ENCODE results near the gene ATP1B2.
"Not testable (repeated sequence)": the region's sequence is repeated elsewhere in the genome, so short reads cannot be mapped to it uniquely, and the experiment has no call there.

ATP1B2 gene, protein sequence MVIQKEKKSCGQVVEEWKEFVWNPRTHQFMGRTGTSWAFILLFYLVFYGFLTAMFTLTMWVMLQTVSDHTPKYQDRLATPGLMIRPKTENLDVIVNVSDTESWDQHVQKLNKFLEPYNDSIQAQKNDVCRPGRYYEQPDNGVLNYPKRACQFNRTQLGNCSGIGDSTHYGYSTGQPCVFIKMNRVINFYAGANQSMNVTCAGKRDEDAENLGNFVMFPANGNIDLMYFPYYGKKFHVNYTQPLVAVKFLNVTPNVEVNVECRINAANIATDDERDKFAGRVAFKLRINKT

DNA sequence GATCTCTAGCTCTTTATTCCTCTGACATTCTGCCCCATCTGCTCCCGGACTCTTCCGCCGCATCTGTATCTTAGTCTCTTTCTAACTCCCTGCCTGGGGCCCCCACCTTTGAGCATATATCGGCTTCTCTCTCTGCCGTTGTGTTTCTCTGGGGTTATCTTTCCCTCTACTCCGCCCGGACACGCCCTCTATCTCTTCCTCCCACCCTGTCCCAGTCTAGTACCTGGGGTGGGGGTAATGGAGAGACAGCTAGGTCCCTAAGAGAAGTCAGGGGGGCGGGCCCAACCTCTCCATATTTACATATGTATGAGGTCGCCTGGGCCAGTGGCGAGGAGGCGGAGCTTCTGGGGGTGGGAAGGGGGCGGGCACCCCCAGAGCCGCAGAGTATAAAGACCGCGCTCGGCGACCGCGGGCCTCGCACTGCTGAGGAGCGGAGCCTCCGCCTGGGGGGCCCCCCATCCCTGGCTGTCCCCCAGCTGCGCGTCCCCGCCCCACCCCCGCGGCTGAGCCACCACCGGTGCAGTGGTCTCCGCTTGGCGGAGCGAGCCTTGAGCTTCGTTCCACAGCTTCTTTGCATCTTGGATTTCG is at the start of gene ATP1B2:
Gene ATP1B2 (plus strand): TSS at position 418 of the 588 bp plus-strand sequence. CDS start 593 bp downstream, outside the sequence.
- no peak for FAIRE-seq
- DNase-seq (ENCODE audit: low spot score), result peak; percentile 58

DNA sequence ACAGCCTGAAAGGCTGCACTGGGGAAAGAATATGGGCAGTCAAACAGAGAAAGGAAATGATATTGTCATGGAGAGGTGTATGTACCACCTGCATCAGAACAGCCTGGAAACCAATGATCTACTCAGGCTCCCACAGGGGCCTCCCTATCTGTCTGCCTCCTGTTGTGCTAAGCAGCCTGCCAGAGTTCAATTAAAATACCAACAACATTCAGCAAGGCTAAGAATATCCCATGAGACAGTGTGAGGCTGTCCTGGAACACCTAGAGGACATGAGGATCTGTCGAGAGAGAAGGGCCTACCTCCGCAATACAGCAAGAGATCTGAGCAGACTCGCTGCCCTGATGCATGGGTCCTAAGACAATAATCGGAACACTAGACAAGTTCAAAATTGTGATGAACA is 44.4 kb upstream of the ATP1B2 start:
- DNase-seq (ENCODE audit: low spot score), result no peak
- no peak for FAIRE-seq

DNA sequence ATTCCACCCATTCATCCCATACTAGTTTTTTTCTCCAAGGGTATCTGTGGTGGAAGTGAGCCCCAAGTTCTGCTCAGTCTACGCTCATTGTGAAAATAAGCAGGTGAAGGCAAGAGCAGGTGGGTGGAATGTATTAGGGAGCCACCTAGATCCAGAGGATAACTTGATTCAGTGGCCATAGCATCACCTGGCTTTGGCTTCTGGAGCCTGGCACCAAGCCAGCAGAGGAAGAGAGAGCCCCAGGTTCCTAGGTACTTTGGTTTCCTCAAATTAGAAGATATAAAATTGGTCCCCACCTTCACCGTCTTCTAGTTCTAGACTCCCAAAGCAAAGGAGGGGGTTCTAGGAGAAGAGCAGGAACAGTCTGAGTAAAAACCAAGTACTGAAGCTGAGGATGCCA is 40.1 kb upstream of the ATP1B2 start:
- FAIRE-seq (no peak), DNase-seq (ENCODE audit: low spot score) (no peak)

DNA sequence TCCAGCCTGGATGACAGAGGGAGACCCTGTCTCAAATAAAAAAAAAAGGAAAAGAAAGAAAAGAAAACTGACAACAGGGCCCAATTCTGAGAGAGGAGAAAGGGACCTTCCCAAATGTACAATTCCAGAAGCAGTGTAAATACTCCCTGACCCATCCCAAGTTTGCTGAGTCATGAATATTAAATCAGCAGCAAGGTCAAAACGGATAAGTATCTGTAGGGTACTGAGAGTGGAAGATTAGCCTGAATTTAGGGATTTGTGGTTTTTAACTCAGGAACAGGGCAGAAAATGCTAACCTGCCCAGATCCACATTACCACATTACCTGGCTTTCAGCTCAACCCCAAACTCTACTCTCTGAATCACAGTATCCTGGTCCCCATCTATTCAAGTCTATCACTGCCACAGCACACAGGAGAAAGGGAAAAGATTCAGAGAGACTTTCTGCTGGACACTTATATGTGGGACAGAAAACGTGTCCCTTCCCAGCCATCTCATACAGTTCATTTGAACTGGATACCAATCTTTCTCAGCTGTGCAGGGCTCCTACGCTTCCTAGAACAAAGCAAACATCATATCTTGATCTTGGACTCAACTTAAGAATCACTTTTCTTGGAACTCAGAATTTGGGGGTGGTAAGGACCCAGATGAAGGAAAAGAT is 39.0 kb upstream of the ATP1B2 start:
- DNase-seq (ENCODE audit: low spot score), result no peak
- FAIRE-seq, result no peak

DNA sequence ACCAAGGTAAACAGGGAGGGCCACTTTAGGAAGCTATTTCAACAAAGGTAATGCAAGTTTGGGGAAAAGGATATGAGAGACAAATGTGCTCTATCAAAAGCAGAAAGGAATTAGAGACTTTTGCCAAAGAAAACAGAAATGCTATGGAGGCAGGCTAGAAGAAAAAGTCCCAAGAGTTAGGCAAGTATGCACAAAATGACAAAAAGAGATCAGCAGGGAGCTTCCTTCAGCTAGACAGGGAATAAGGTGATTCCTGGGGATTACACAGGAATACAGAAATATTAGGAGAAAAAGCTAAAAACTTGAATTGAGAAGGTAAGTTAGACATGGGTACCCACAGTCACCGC is 38.5 kb upstream of the ATP1B2 start:
- DNase-seq (ENCODE audit: low spot score), result no peak
- FAIRE-seq, result no peak

DNA sequence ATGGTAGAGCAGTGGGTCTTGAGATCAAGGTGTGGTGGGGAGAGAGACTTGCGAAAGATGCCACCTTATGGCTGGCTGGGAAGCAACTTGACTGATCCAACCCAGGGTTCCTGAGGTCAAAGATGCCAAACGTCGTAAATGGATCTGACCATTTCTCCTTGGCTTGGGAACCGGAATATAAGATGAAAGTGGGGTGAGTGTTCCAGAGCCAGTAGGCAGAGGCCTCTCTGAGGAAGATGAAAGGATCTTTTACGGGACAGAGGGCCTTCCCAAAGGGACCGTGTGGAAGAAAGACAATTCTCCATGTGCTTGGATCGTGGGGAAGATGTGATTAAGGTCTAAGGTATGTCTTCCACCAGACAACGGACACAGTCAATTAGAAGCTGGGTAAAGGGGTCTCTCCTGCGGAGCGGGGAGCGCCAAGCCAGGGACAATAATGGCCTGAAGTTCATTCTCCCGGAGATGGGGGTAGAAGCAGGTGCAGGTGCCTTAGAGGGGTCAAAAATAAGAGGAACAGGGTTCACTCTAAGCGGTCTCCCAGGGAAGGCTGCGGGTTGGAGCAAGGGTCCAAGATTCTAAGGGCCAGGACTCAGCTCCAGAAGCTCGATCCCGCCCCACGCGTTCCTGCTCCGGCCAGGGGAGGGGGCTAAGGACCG is 36.8 kb upstream of the ATP1B2 start:
- no peak for FAIRE-seq
- no peak for DNase-seq (ENCODE audit: low spot score)

DNA sequence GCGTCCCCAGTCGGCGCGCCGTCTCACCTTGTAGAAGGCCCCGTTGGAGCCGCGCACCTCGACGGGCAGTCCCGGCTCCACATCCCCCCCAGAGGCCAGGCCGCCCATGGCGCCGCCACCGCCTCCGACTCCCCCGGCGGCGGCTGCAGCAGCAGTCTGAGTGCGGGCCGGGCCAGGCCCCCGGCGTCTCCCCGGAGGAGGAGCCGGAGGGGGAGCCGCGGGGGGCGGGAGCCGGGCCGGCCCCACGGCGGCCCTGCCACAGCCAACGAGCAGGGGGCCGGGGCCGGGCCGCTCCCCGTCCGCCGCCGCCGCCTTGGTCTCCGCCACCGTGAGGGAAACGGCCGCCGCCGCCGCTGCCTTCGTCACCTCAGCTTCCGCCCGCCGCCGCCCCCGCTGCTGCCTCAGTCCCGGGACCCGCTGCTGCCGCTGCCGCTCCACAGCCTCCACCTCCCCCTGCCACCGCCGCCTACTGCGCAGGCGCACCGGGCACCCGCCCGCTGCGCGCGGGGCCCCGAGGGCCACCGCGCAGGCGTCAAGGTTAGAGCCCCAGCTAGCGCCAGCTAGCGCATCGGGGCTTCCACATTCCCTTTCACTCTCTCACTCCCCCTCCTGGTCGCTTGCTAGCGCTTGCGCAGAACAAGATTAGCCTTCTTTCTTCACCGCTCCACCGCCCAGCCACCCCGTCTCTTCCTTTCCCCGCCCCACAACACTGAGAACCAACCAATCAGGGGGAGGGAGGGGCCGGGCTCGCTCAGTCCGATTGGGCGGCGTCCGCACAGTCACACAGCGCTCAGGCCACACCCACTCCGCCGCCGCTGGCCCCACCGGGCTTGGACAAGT is 36.1 kb upstream of the ATP1B2 start, which contains the start of gene FXR2:
Gene FXR2 (minus strand): TSS at position 473 of the 840 bp plus-strand sequence. CDS start 365 bp downstream, at position 108.
- DNase-seq (ENCODE audit: low spot score), result peak; percentile 97
- no peak for FAIRE-seq

DNA sequence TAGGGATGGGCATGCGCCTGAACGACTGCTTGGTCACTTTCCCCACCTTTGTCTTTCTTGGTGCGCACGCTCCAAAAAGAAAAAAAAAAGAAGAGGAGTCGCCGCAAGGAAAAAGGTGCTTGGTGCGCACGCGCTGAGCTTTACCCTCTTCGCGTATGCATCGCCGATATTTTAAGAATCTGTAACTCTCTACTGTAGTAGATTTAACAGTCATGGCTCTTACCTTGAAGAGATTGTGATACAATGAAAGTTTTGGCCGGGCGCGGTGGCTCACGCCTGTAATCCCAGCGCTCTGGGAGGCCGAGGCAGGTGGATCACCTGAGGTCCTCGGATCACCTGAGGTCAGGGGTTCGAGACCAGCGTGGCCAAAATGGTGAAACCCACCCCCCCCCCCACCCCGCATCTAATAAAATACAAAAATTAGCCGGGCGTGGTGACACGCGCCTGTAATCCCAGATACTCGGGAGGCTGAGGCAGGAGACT is 35.4 kb upstream of the ATP1B2 start:
- DNase-seq (ENCODE audit: low spot score) (no peak), FAIRE-seq (no peak)

DNA sequence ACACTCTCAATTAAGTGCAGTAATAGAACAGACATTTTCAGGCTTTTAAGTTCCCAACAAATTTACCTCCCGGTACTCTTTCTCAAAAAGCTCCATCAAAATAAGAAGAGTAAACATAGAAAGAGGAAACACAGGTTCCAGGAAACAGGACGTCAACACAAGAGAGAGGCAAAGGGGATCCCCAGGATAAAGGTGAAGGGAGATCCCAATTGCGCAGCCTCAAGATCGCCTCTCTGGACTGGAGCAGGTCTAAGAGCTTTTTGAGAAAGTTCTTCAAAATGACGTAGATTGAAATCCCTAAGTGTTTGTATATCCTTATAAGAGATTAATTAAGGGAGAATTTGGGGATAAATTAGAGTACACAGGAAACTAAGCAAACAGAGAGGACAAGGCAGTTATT is 32.1 kb upstream of the ATP1B2 start:
- FAIRE-seq (no peak), DNase-seq (ENCODE audit: low spot score) (no peak)

DNA sequence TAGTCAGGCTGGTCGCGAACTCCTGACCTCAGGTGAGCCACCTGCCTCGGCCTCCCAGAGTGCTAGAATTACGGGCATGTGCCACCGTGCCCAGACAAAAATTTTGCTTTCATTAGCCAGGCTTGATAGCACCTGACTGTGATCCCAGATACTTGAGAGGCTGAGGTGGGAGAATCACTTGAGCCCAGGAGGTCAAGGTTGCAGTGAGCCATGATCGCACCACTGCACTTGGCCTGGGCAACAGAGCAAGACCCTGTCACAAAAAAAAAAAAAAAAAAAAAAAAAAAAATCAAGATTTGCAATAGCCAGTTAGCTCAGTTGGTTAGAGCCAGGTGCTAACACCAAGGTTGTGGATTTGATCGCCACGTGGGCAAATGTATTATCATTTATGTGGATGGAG is 29.9 kb upstream of the ATP1B2 start:
- FAIRE-seq (no peak), DNase-seq (ENCODE audit: low spot score) (no peak)

DNA sequence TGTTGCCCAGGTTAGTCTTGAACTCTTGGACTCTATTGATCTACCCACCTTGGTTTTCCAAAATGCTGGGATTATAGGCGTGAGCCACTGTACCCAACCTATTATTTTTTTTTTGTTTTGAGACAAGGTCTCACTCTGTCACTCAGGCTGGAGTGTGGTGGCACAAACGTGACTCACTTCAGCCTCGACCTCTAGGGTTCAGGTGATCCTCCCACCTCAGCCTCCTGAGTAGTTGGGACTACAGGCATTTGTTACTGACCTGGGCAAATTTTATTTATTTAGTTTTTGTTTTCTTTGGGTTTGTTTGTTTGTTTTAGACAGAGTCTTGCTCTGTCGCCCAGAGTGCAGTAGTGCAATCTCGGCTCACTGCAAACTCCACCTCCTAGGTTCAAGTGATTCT is 27.1 kb upstream of the ATP1B2 start:
- FAIRE-seq, result no peak
- no peak for DNase-seq (ENCODE audit: low spot score)

DNA sequence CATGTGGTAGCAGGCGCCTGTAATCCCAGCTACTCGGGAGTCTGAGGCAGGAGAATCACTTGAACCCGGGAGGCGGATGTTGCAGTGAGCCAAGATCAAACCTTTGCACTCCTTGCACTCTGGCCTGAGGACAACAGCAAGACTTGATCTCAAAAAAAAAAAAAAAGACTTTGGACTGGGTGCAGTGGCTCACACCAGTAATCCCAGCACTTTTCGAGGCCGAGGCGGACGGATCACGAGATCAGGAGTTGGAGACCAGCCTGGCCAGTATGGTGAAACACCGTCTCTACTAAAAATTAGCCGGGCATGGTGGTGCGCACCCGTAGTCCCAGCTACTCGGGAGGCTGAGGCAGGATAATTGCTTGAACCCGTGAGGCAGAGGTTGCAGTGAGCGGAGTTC is 25.0 kb upstream of the ATP1B2 start:
- not testable (repeated sequence) for DNase-seq (ENCODE audit: low spot score); FAIRE-seq

DNA sequence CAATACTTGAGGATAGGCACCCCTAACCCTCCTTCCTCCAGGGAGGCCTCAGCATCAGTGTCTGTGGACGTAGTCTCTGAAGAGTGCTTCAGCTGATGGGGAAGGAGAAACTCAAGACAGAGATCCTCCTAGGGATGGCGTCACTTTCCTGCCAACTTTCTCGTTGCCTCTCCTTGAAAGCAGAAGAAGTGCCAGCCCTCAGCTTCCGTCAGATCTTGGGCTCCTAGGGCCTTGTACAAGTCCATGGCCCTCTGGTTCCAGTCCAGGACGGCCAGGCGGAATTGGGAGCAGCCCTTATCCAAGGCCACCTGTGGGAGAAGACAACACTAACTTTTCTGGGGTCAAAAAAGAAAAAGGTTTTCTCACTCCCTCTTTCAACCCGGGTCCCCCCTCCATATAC is 24.4 kb upstream of the ATP1B2 start:
- FAIRE-seq (no peak), DNase-seq (ENCODE audit: low spot score) (no peak)

DNA sequence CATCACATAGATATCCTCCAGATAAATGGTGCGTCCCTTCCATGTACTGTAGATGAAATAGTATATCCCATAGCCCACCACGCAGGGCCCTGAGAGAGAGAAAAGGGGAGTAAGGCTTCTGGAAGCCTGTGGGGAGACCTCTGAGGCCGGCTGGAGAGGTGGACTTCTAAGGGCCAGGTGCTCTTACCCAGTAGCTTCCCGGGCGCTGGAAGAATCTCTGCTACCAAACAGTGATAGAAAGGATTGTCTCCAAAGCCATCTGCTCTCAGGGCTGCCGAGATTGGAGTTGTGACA is 23.8 kb upstream of the ATP1B2 start:
- FAIRE-seq (no peak), DNase-seq (ENCODE audit: low spot score) (no peak)

DNA sequence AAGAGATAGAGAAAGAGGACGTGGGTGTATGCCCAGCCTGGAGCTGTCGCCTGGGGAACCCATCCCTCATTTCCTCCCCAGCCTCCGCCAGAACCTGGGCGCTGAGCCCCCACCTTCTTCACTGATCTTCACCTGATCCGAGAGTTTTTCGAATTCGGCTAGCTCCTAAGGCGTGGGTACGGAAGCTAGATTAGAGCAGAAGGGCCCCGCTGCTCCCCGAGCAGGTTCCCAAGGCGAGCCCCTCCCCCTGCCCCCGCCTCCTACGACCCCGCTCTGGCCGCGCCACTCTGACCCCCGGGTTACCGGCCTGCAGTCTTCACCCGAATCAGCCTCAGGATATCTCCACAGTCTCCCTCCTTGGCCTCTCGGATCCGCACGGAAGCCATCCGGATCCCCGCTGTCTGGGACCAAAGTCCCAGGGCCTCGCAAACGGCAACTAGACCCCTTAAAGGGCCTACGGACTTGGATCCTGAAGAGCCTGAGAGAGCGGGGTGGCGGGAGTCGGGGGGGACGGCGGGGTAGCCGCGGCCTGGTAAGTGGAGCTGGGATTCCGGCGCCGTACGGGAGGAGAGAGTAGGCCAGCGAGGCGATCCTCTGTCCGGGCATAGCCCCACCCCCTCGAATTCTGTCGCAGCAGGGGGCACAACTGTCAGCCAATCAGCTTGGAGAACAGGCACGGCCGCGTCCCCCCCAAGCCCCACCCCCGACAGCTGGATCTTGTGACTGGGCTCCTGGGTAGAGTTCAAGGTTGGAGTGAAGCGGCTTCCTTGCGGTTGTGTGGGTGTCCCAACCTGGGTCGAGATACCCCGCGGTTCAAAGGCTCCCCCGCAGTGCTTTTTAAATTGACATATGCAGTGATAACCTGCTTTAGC is 23.2 kb upstream of the ATP1B2 start, which contains the start of gene SAT2:
Gene SAT2 (minus strand): TSS at position 572 of the 872 bp plus-strand sequence. CDS start 186 bp downstream, at position 386.
- peak; percentile 93 for DNase-seq (ENCODE audit: low spot score)
- no peak for FAIRE-seq

DNA sequence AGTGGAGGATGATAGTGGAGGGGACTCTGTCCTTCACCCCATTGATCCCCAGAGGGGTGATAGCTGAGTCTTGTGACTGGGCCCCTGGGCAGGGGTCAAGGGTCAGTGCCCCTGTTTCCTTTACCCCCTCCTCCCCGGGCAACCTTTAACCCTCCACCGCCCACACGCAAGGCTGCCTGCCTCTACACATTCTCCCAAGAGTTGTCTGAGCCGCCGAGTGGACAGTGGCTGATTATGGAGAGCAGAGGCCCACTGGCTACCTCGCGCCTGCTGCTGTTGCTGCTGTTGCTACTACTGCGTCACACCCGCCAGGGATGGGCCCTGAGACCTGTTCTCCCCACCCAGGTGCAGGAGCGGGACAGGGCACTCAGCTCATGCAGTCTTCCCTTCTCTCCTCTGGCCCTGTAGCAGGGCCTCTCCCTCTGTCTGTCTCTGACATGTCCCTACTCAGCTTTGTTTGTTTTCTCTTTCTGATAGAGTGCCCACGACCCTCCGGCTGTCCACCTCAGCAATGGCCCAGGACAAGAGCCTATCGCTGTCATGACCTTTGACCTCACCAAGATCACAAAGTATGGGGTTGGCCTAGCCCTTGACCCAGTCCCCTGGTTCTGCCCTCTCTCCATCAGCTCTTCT is 20.7 kb upstream of the ATP1B2 start, which contains the start of gene SHBG:
Gene SHBG (plus strand): TSS at position 197 of the 633 bp plus-strand sequence. CDS start 38 bp downstream, at position 235.
- DNase-seq (ENCODE audit: low spot score), result no peak
- no peak for FAIRE-seq

DNA sequence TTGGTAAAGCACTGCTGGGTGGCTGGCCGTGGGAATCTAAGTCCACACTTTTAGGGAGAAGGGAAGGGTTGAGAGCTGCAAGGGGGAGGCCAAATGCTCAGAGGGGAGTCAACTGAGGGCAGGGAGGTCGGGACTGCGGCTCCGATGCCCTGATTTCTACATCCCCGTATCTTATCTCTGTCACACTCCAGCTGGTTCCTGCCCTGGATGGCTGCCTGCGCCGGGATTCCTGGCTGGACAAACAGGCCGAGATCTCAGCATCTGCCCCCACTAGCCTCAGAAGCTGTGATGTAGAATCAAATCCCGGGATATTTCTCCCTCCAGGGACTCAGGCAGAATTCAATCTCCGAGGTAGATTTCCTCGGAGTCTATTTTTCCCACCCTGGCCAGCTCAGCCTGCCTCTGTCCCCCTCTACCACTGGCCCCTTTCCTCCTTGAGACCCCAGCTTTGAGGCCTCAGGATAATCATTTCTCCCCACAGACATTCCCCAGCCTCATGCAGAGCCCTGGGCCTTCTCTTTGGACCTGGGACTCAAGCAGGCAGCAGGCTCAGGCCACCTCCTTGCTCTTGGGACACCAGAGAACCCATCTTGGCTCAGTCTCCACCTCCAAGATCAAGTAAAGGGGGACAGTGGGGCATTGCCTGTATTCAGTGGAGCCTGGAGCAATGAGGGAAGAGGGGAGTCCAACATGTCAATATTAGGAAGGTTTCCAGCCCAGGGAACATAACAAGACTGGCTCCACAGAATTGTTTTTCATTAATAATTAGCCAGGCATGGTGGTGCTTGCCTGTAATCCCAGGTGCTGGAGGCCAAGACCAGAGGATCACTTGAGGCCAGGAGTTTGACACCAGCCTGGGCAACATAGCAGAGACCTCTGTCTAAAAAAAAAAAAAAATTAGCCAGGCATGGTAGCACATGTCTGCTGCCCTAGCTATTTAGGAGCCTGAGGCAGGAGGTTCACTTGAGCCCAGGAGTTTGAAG is 19.0 kb upstream of the ATP1B2 start:
- FAIRE-seq (no peak), DNase-seq (ENCODE audit: low spot score) (no peak)

DNA sequence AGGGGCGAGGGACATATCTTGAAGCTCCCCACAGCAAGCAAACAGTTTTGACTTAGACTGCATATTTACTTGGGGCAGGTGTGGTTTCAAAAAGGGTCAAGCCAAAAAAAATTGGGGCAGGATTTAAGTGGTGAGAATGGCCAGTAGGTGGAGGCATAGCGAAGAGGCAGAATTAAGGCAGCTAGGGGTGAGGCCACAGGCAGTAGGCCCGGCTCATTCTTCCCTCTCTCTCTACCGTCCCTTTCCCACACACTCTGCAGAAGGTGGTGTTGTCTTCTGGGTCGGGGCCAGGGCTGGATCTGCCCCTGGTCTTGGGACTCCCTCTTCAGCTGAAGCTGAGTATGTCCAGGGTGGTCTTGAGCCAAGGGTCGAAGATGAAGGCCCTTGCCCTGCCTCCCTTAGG is 18.2 kb upstream of the ATP1B2 start:
- FAIRE-seq (no peak), DNase-seq (ENCODE audit: low spot score) (no peak)

Data from urothelium cell line (cell line).